ENCODE measurements around the gene CDH22. TPM values are rescaled to one million over a fixed set of nuclear protein-coding genes. Genes with fewer than 3 reads are reported as not detected.

Gene CDH22
- total and polyA plus RNA-seq, 2 experiments from 2014 or later = 0.08 to 0.10 TPM

GRCh38 chr20:46229478-46230105, 78.7 kb downstream of the CDH22 start (continued):
- no peak for TF ChIP-seq ZNF462 (CRISPR knock-in tag; IDR thresholded peaks at IDR 0.05)

GRCh38 chr20:46228670-46229069, 79.6 kb downstream of the CDH22 start:
- H3K36me3 Mint-ChIP-seq (ENCODE audit: low read depth) = no peaks in the 10 kb centered on the region
- no peaks in the 10 kb centered on the region for H3F3A ChIP-seq (replicated peaks; ENCODE audit: low read depth)
- H3K4me3 Mint-ChIP-seq = no peak overlapping the region; the same call in 2 of the 3 replicates
- no peaks in the 10 kb centered on the region for H3K9me3 Mint-ChIP-seq
- peaks cover 30% of the 10 kb centered on the region for H3K4me1 Mint-ChIP-seq
- ATAC-seq = no peak
- no peaks in the 10 kb centered on the region for H3K27me3 ChIP-seq (ENCODE audit: insufficient read depth)
- no peaks in the 10 kb centered on the region for H3K9me2 ChIP-seq (ENCODE audit: insufficient read depth)
- H3K36me3 ChIP-seq (ENCODE audit: insufficient read depth) = no peaks in the 10 kb centered on the region
- H3K4me2 ChIP-seq = no peak overlapping the region
- no peak for DNase-seq (ENCODE audit: low spot score)
- no peak overlapping the region for H2AFZ ChIP-seq
- no peaks in the 10 kb centered on the region for H4K20me1 ChIP-seq (replicated peaks; ENCODE audit: insufficient read depth)
- no peak overlapping the region for H3K4me3 ChIP-seq
- peaks cover 7% of the 10 kb centered on the region; the same call in 1 of the 2 replicates for H3K4me1 ChIP-seq (ENCODE audit: insufficient read depth)
- peaks cover 10% of the 10 kb centered on the region for H3K27me3 Mint-ChIP-seq (ENCODE audit: insufficient read depth, low read depth, poor library complexity)
- no peak overlapping the region for H3K27ac ChIP-seq (ENCODE audit: low read depth)
- no peak overlapping the region for H3K27ac Mint-ChIP-seq
- no peaks in the 10 kb centered on the region for H3K79me2 ChIP-seq (replicated peaks; ENCODE audit: insufficient read depth)
- TF ChIP-seq EZH2 (IDR thresholded peaks at IDR 0.05; ENCODE audit: low read depth, unreplicated experiment) = no peak
- TF ChIP-seq ZNF114 (CRISPR knock-in tag; IDR thresholded peaks at IDR 0.05) = no peak
- no peak for TF ChIP-seq JUNB (IDR thresholded peaks at IDR 0.05; ENCODE audit: unreplicated experiment)
- no peak for TF ChIP-seq REST (IDR thresholded peaks at IDR 0.05; ENCODE audit: unreplicated experiment)
- no peak for TF ChIP-seq CREB1 (CRISPR knock-in tag; IDR thresholded peaks at IDR 0.05; ENCODE audit: low read depth)
- no peak for TF ChIP-seq STAT1 (IDR thresholded peaks at IDR 0.05; ENCODE audit: unreplicated experiment)

Measured in GM23338 (cell line).